ENCODE results near the gene MAG. TPM values are rescaled to one million over a fixed set of nuclear protein-coding genes. Genes with fewer than 3 reads are reported as not detected.
A peak's percentile ranks its signal among the peaks of the same experiment; 100 is the strongest.

The MAG gene
- polyA plus RNA-seq, 3 donors: not detected

- intact Hi-C loops (cut with micrococcal nuclease): no loop called here
- no peak overlapping the region for H2AFZ ChIP-seq (ENCODE audit: insufficient read depth, low read depth, low read length, poor library complexity, severe bottlenecking)
- DNase-seq: no peak
- H3K36me3 Mint-ChIP-seq: peaks cover 9% of the 10 kb centered on the region in 2 donors
- H3K4me2 ChIP-seq (replicated peaks; ENCODE audit: extremely low read depth, low read length, poor library complexity, severe bottlenecking): no peak overlapping the region
- no peak overlapping the region for H3K27ac Mint-ChIP-seq
- H3K27me3 ChIP-seq (ENCODE audit: control insufficient read depth in 2 of 2, insufficient read depth in 2 of 2, low read length in 2 of 2): peaks cover 21 to 45% of the 10 kb centered on the region in 2 donors
- H3K9ac ChIP-seq (ENCODE audit: insufficient read depth, low read length, poor library complexity, severe bottlenecking): no peak overlapping the region
- H3K36me3 ChIP-seq (replicated peaks in 1 of 2; ENCODE audit: control insufficient read depth in 1 of 2, insufficient read depth in 2 of 2, low read length in 2 of 2): no peaks in the 10 kb centered on the region
- no peak overlapping the region for H3K27ac ChIP-seq (ENCODE audit: low read depth in 1 of 2, low read length in 2 of 2)
- no peak for TF ChIP-seq CTCF (IDR thresholded peaks at IDR 0.05)
- peaks cover 46 to 57% (median 46%) of the 10 kb centered on the region in 3 donors for H3K27me3 Mint-ChIP-seq (ENCODE audit: low read depth in 3 of 3)
- peak overlapping the region; percentile 2 to 86 for H3K4me3 Mint-ChIP-seq
- peaks cover 29 to 31% of the 10 kb centered on the region in 2 donors for H3K4me1 ChIP-seq (ENCODE audit: control insufficient read depth in 1 of 2, insufficient read depth in 2 of 2, low read length in 2 of 2)
- WGBS (ENCODE audit: insufficient coverage): 92% methylated on average over 29 of the region's 34 CpGs
- H3K4me3 ChIP-seq (replicated peaks in 1 of 3; ENCODE audit: low read depth in 2 of 3, low read length in 3 of 3): no peak overlapping the region
- H3K4me1 Mint-ChIP-seq: peaks cover 31% of the 10 kb centered on the region
- H3K9me3 ChIP-seq (replicated peaks in 1 of 2; ENCODE audit: control insufficient read depth in 1 of 2, insufficient read depth in 1 of 2, low read length in 2 of 2): peaks cover 0 to 20% of the 10 kb centered on the region in 2 donors
- no peaks in the 10 kb centered on the region for H3K79me2 ChIP-seq (ENCODE audit: insufficient read depth, low read length)
- H4K20me1 ChIP-seq (ENCODE audit: insufficient read depth, low read length): no peaks in the 10 kb centered on the region
- H3K9me3 Mint-ChIP-seq: peaks cover 0 to 16% (median 11%) of the 10 kb centered on the region in 7 donors
These were observed 41.9 kb upstream of the MAG start for GRCh38 chr19:35249848-35250711.

GRCh38 chr19:35251456-35251855 lies 40.5 kb upstream of the MAG start:
- peaks cover 28 to 29% of the 10 kb centered on the region in 2 donors for H3K4me1 ChIP-seq (ENCODE audit: control insufficient read depth in 1 of 2, insufficient read depth in 2 of 2, low read length in 2 of 2)
- no peak overlapping the region for H3K27ac ChIP-seq (ENCODE audit: low read depth in 1 of 2, low read length in 2 of 2)
- H3K9ac ChIP-seq (ENCODE audit: insufficient read depth, low read length, poor library complexity, severe bottlenecking): no peak overlapping the region
- peaks cover 0 to 16% of the 10 kb centered on the region in 2 donors for H3K9me3 ChIP-seq (replicated peaks in 1 of 2; ENCODE audit: control insufficient read depth in 1 of 2, insufficient read depth in 1 of 2, low read length in 2 of 2)
- H2AFZ ChIP-seq (ENCODE audit: insufficient read depth, low read depth, low read length, poor library complexity, severe bottlenecking): no peak overlapping the region
- no peak overlapping the region for H3K4me2 ChIP-seq (replicated peaks; ENCODE audit: extremely low read depth, low read length, poor library complexity, severe bottlenecking)
- no peaks in the 10 kb centered on the region for H3K79me2 ChIP-seq (ENCODE audit: insufficient read depth, low read length)
- H3K27ac Mint-ChIP-seq: no peak overlapping the region
- WGBS (ENCODE audit: insufficient coverage): 86% methylated on average over 1 of the region's 2 CpGs
- H3K4me1 Mint-ChIP-seq: peaks cover 28% of the 10 kb centered on the region
- intact Hi-C loops (cut with micrococcal nuclease): no loop called here
- no peak overlapping the region for H3K4me3 ChIP-seq (replicated peaks in 1 of 3; ENCODE audit: low read depth in 2 of 3, low read length in 3 of 3)
- no peak for DNase-seq
- no peaks in the 10 kb centered on the region for H4K20me1 ChIP-seq (ENCODE audit: insufficient read depth, low read length)
- H3K36me3 Mint-ChIP-seq: peaks cover 9% of the 10 kb centered on the region in 2 donors
- no peak overlapping the region for H3K4me3 Mint-ChIP-seq
- H3K27me3 Mint-ChIP-seq (ENCODE audit: low read depth in 3 of 3): peaks cover 41 to 50% (median 45%) of the 10 kb centered on the region in 3 donors
- peaks cover 21 to 41% of the 10 kb centered on the region in 2 donors for H3K27me3 ChIP-seq (ENCODE audit: control insufficient read depth in 2 of 2, insufficient read depth in 2 of 2, low read length in 2 of 2)
- no peaks in the 10 kb centered on the region for H3K36me3 ChIP-seq (replicated peaks in 1 of 2; ENCODE audit: control insufficient read depth in 1 of 2, insufficient read depth in 2 of 2, low read length in 2 of 2)
- H3K9me3 Mint-ChIP-seq: peaks cover 0 to 15% (median 6%) of the 10 kb centered on the region in 7 donors
- TF ChIP-seq CTCF (IDR thresholded peaks at IDR 0.05): no peak

Measured in CD14-positive monocyte (primary cell).